Measurements from ENCODE around the gene UNC5A. TPM values are rescaled to one million over a fixed set of nuclear protein-coding genes. Genes with fewer than 3 reads are reported as not detected.

UNC5A gene
- total and polyA plus RNA-seq, 9 of the 15 experiments (the other 6 are each of a cell fraction or from before 2014, with no cell fraction given) = not detected

DNA sequence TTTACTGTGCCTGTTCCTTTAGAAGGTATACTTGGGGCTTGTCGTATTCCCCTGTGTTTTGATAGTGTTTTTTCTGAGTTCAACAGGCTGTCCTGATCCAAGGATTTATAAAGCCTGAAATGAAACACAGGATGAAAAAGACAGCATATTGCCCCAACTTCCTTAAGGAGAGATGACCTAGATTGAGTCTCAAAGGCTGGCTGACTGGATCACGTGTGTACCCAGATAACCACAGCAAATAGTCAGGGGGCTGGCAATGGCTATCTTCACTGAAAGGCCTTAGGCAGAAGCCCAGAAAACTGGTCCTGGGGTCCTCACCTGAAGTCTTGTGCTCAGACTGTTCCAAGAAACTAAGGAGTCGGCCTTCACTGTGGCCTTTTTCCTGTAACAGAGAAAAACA is 96.4 kb downstream of the UNC5A start:
- no peaks in the 10 kb centered on the region for H3K9me3 ChIP-seq (replicated peaks; ENCODE audit: control insufficient read depth, insufficient read depth, low read depth, low read length)
- H3K4me1 ChIP-seq (replicated peaks in 1 of 2; ENCODE audit: control insufficient read depth in 2 of 2, insufficient read depth in 2 of 2, low read length in 2 of 2) = peaks cover 0 to 14% of the 10 kb centered on the region in 2 experiments; a peak in 2 of 5 replicates
- WGBS (ENCODE audit: insufficient coverage, low coverage, missing lambda C conversion rate) = 76% methylated on average over 3 of the region's 3 CpGs
- H3K79me2 ChIP-seq (ENCODE audit: control insufficient read depth, insufficient read depth, low read length) = no peaks in the 10 kb centered on the region
- H2AFZ ChIP-seq (ENCODE audit: low read depth, low read length) = no peak overlapping the region
- BruUV-seq (replicated peaks) = no TSS peak
- POLR2A ChIA-PET = no interaction called here
- H3K27ac ChIP-seq (ENCODE audit: extremely low read depth, low read depth, low read length) = no peak overlapping the region
- H3K4me3 ChIP-seq = no peak overlapping the region
- in situ Hi-C loops (cut with MboI) (no loop called here), intact Hi-C loops (cut with micrococcal nuclease) (no loop called here)
- CTCF ChIA-PET (ENCODE audit: low intra/inter-chr PET ratio) = no interaction called here
- H3K9me1 ChIP-seq (ENCODE audit: control insufficient read depth, insufficient read depth, low read length) = peaks cover 3% of the 10 kb centered on the region
- FAIRE-seq (no peak), ATAC-seq (no peak), DNase-seq (ENCODE audit: extremely low read depth in 1 of 4, low spot score in 3 of 4) (no peak)
- no peak overlapping the region for H3K9ac ChIP-seq (ENCODE audit: insufficient read depth in 1 of 2, low read depth in 2 of 2, low read length in 2 of 2)
- no peaks in the 10 kb centered on the region for H4K20me1 ChIP-seq (replicated peaks; ENCODE audit: control insufficient read depth, insufficient read depth, low read length)
- H3K4me2 ChIP-seq (ENCODE audit: insufficient read depth, low read length) = no peak overlapping the region
- H3K36me3 ChIP-seq (ENCODE audit: control insufficient read depth, insufficient read depth, low read length) = peaks cover 89% of the 10 kb centered on the region
- no peaks in the 10 kb centered on the region for H3K27me3 ChIP-seq (ENCODE audit: control insufficient read depth in 2 of 2, insufficient read depth in 2 of 2, low read length in 2 of 2)
- TF ChIP-seq MTA3 (IDR thresholded peaks at IDR 0.05; ENCODE audit: borderline replicate concordance) (no peak), HES1 (IDR thresholded peaks at IDR 0.05; ENCODE audit: low read depth) (no peak), EGR1 (conservative IDR thresholded peaks at IDR 0.05) (no peak), HDAC3 (IDR thresholded peaks at IDR 0.05; ENCODE audit: borderline replicate concordance, partially characterized antibody) (no peak), BCOR (IDR thresholded peaks at IDR 0.05) (no peak), ARNT (IDR thresholded peaks at IDR 0.05) (no peak), ZBTB7A (IDR thresholded peaks at IDR 0.05; ENCODE audit: borderline replicate concordance, control insufficient read depth, low read depth, low read length) (no peak), TSHZ1 (CRISPR knock-in tag; IDR thresholded peaks at IDR 0.05) (no peak), ZNF280B (CRISPR knock-in tag; IDR thresholded peaks at IDR 0.05) (no peak), TCFL5 (CRISPR knock-in tag; conservative IDR thresholded peaks at IDR 0.05) (no peak), ZC3H4 (CRISPR knock-in tag; IDR thresholded peaks at IDR 0.05; ENCODE audit: borderline replicate concordance) (no peak)
- TF ChIP-seq, protein P1, sequence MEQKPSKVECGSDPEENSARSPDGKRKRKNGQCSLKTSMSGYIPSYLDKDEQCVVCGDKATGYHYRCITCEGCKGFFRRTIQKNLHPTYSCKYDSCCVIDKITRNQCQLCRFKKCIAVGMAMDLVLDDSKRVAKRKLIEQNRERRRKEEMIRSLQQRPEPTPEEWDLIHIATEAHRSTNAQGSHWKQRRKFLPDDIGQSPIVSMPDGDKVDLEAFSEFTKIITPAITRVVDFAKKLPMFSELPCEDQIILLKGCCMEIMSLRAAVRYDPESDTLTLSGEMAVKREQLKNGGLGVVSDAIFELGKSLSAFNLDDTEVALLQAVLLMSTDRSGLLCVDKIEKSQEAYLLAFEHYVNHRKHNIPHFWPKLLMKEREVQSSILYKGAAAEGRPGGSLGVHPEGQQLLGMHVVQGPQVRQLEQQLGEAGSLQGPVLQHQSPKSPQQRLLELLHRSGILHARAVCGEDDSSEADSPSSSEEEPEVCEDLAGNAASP (IDR thresholded peaks at IDR 0.05) = no peak
- TF ChIP-seq, protein P2, sequence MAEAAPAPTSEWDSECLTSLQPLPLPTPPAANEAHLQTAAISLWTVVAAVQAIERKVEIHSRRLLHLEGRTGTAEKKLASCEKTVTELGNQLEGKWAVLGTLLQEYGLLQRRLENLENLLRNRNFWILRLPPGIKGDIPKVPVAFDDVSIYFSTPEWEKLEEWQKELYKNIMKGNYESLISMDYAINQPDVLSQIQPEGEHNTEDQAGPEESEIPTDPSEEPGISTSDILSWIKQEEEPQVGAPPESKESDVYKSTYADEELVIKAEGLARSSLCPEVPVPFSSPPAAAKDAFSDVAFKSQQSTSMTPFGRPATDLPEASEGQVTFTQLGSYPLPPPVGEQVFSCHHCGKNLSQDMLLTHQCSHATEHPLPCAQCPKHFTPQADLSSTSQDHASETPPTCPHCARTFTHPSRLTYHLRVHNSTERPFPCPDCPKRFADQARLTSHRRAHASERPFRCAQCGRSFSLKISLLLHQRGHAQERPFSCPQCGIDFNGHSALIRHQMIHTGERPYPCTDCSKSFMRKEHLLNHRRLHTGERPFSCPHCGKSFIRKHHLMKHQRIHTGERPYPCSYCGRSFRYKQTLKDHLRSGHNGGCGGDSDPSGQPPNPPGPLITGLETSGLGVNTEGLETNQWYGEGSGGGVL (CRISPR knock-in tag; IDR thresholded peaks at IDR 0.05) = no peak
